ENCODE data around the gene PPP1CC. TPM values are rescaled to one million over a fixed set of nuclear protein-coding genes. Genes with fewer than 3 reads are reported as not detected.
"Not testable (repeated sequence)": the region's sequence is repeated elsewhere in the genome, so short reads cannot be mapped to it uniquely, and the experiment has no call there.

The PPP1CC gene
- total and polyA plus RNA-seq, 11 donors: 90.6 to 207 (median 140) TPM

DNA sequence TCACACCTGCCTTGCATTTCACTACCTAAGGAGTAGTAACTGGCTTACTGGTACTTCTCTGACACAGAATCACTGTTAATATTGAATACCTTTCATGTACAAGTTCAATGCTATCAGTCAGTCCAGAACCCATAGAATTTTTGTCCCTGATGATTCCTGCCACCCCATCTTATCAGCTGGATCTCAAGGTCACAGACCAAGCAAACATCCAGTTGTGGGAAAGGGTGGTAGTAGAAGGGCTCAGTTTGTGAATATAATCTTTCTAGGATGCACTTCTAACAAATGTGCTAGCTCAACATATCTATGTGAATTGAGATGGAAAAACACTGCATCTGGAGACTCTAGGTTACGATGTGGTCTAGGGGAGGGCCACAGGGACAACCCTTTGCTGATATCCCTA, 14.1 kb downstream of the PPP1CC start:
- DNase-seq: no peak
- ATAC-seq: no peak
- TF ChIP-seq POLR2A (IDR thresholded peaks at IDR 0.05): no peak
- TF ChIP-seq, protein P1, sequence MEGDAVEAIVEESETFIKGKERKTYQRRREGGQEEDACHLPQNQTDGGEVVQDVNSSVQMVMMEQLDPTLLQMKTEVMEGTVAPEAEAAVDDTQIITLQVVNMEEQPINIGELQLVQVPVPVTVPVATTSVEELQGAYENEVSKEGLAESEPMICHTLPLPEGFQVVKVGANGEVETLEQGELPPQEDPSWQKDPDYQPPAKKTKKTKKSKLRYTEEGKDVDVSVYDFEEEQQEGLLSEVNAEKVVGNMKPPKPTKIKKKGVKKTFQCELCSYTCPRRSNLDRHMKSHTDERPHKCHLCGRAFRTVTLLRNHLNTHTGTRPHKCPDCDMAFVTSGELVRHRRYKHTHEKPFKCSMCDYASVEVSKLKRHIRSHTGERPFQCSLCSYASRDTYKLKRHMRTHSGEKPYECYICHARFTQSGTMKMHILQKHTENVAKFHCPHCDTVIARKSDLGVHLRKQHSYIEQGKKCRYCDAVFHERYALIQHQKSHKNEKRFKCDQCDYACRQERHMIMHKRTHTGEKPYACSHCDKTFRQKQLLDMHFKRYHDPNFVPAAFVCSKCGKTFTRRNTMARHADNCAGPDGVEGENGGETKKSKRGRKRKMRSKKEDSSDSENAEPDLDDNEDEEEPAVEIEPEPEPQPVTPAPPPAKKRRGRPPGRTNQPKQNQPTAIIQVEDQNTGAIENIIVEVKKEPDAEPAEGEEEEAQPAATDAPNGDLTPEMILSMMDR (IDR thresholded peaks at IDR 0.05): no peak
- intact Hi-C loops (cut with DNase I): no loop called here
- peaks cover 0 to 88% (median 79%) of the 10 kb centered on the region in 9 donors for H3K36me3 ChIP-seq
- WGBS, 4 donors: 95 to 100% (median 98%) methylated on average over 1 of the region's 1 CpG
- H3K27me3 ChIP-seq: no peaks in the 10 kb centered on the region
- no peak overlapping the region for H3K4me3 ChIP-seq
- H3K27ac ChIP-seq: no peak overlapping the region
- peaks cover 7 to 35% (median 21%) of the 10 kb centered on the region in 12 donors for H3K4me1 ChIP-seq
- no peaks in the 10 kb centered on the region for H3K9me3 ChIP-seq

DNA sequence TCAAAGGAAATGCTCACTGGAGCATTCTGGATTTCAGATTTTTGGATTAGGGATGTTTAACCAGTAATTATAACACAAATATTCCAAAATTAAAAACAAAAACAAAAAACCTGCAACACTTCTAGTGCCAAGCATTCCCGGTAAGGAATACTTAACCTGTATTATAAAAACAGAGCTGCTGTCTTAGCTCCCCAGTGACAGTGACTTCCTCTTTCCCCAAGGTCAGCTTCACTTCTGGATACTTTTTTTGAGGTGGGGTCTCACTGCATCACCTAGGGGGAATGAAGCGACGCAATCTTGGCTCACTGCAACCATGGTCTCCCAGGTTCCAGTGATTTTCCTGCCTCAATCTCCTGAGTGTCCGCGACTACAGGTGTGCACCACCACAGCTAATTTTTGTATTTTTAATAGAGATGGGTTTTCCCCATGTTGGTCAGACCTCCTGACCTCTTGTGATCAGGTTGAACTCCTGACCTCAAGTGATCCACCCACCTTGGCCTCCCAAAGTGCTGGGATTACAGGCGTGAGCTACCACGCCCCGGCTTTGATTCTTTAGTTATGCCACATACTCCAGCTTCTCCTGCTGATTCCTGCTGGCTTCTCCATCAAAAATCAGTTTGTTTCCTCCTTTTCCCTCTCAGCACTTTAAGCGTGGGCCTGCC, 15.9 kb downstream of the PPP1CC start:
- H3K27me3 ChIP-seq: no peaks in the 10 kb centered on the region
- intact Hi-C loops (cut with DNase I): no loop called here

DNA sequence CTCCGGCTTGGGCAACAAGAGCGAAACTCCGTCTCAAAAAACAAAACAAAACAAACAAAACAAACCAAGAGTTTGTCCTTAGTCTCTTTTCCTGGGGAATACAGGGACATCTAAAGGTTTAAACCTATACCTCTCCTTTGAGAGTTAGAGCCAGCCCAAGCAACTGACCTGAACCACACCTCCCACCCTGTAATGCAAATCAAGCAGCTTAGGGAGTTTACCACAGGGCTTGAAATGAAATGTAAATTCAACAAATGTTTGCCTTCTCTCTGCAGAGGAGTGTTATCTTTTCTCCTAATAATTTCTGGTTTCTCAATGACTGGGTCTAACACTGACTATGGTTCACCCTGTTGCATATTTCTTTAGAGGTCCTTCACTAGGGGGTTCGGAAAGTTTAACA, 16.7 kb downstream of the PPP1CC start:
- H3K36me3 ChIP-seq: peaks cover 5 to 100% (median 96%) of the 10 kb centered on the region in 9 donors
- DNase-seq (no peak), ATAC-seq (no peak)
- H3K27me3 ChIP-seq: no peaks in the 10 kb centered on the region
- intact Hi-C loops (cut with DNase I): no loop called here
- H3K4me3 ChIP-seq: no peak overlapping the region
- no peaks in the 10 kb centered on the region for H3K9me3 ChIP-seq
- H3K4me1 ChIP-seq: peaks cover 0 to 9% (median 0%) of the 10 kb centered on the region in 12 donors
- H3K27ac ChIP-seq: no peak overlapping the region
- 92 to 98% (median 98%) methylated on average over 4 of the region's 4 CpGs for WGBS, 4 donors
- TF ChIP-seq, protein P1 (IDR thresholded peaks at IDR 0.05): no peak
- TF ChIP-seq POLR2A (IDR thresholded peaks at IDR 0.05): no peak

More for the DNA sequence above, 15.9 kb downstream of the PPP1CC start:
- Histone ChIP-seq H3K27ac (no peak overlapping the region), H3K4me1 (peaks cover 0 to 17% (median 4%) of the 10 kb centered on the region in 12 donors), H3K36me3 (peaks cover 5 to 100% (median 96%) of the 10 kb centered on the region in 9 donors), H3K4me3 (no peak overlapping the region), H3K9me3 (no peaks in the 10 kb centered on the region)
- ATAC-seq: no peak
- TF ChIP-seq, protein P1 (IDR thresholded peaks at IDR 0.05): no peak
- no peak for TF ChIP-seq POLR2A (IDR thresholded peaks at IDR 0.05)
- DNase-seq: no peak
- WGBS, 4 donors: 88 to 89% (median 89%) methylated on average over 9 of the region's 9 CpGs

DNA sequence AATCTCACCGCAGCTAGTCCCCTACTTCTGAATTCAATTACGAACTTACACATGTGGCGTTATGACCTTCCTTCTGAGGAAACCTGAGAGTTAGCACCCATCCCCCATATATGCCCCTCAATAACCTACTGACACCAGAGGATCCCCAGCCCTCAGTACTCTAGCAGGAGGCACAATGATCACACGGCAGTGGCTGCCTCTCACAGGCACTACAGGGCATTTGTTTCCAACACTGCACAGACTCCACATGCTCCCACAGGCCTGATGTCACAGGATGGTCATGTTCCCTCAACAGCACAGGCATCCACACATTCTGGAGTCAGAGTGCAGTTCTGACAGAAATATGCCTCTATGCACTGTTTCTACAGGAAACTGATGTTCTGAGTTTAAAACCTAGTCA, 17.4 kb downstream of the PPP1CC start:
- Histone ChIP-seq H3K9me3 (no peaks in the 10 kb centered on the region), H3K27ac (no peak overlapping the region), H3K4me1 (peaks cover 0 to 7% (median 0%) of the 10 kb centered on the region in 12 donors), H3K4me3 (no peak overlapping the region), H3K27me3 (no peaks in the 10 kb centered on the region), H3K36me3 (peaks cover 5 to 100% (median 96%) of the 10 kb centered on the region in 9 donors)
- ATAC-seq (peak in 3 of 4 donors; percentile 13 to 26 (median 20)), DNase-seq (no peak)
- TF ChIP-seq, protein P1 (IDR thresholded peaks at IDR 0.05): no peak
- no peak for TF ChIP-seq POLR2A (IDR thresholded peaks at IDR 0.05)
- intact Hi-C loops (cut with DNase I): no loop called here
- WGBS, 4 donors: 79 to 88% (median 82%) methylated on average over 4 of the region's 4 CpGs

DNA sequence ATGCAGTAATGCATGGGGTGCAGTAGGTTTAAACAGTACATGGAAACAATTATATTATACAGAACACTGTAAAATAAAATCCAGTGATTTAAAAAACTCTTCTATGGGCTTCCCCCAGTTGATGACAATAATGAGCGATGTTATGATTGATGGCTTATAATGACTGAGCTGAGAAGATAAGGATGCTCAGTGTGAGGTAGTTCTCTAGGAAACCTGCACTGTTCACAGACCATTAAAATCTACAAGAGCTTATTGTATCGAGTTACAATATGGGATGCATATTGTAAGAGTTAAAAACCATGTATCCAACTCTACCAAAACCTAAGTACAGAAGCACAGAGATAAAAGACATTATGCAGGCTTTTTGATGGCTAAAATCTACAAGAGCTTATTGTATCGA, 19.8 kb downstream of the PPP1CC start:
- intact Hi-C loops (cut with DNase I); H3K27me3 ChIP-seq; H3K4me3 ChIP-seq; H3K9me3 ChIP-seq; ATAC-seq; H3K4me1 ChIP-seq; H3K27ac ChIP-seq; DNase-seq: not testable (repeated sequence)
- H3K36me3 ChIP-seq: peaks cover 5 to 100% (median 98%) of the 10 kb centered on the region in 9 donors
- WGBS, 4 donors: 86 to 93% (median 93%) methylated on average over 3 of the region's 3 CpGs
